SH-SY5Y (cell line): ENCODE results near the gene CD58.

Source experiments
- GATA2 ChIP-seq: IDR thresholded peaks from 2 replicates; pipeline ENCODE4 v1.6.1; 2011; ENCODE audit warnings: mild to moderate bottlenecking, low read depth, low read length
- GATA3 ChIP-seq: IDR thresholded peaks from 2 replicates; pipeline ENCODE4 v1.6.1; 2011; ENCODE audit warnings: low read depth, mild to moderate bottlenecking, low read length, moderate library complexity

DNA sequence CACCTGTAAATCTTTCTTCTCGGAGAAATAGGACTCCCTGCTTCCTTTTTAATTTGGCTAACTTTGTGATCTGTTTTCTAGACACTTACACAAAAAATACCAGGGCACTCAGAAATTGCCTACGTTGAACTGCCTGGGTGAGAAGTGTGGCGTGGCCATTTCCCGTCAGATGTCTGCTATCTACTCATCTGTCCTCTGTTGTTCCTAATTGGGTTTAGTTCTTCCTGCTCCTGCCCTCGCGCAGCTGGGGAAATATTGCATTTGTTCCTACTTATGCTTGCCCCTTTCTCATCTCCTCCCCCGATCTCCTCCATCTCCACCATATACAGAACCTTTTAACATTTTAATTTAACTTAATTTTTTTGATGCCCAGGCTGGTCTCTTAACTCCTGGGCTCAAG, 55.1 kb downstream of the CD58 start:
- TF ChIP-seq GATA3 = peak; percentile 84
- TF ChIP-seq GATA2 = peak; percentile 94
